Nephron progenitor cell (in vitro differentiated cells): ENCODE data around the gene SOCS3.

Experiments
- DNase-seq: peaks from one replicate; pipeline ENCODE4 v3.0.0; 2021
- H3K27ac Mint-ChIP-seq: 2 replicates; pipeline ENCODE4 v1.8.0; 2021; ENCODE audit warnings: mild to moderate bottlenecking, moderate library complexity, mixed read lengths
- H3K27me3 Mint-ChIP-seq: 2 replicates; pipeline ENCODE4 v1.8.0; 2021; ENCODE audit warnings: mild to moderate bottlenecking, low read depth, mixed read lengths; ENCODE audit not compliant: poor library complexity
- H3K36me3 Mint-ChIP-seq: 2 replicates; pipeline ENCODE4 v1.8.0; 2021; ENCODE audit warnings: low read depth, mixed read lengths
- H3K4me1 Mint-ChIP-seq: 2 replicates; pipeline ENCODE4 v1.8.0; 2021; ENCODE audit warnings: mixed read lengths
- H3K4me3 Mint-ChIP-seq: 2 replicates; pipeline ENCODE4 v1.8.0; 2021; ENCODE audit warnings: mild to moderate bottlenecking, moderate library complexity, mixed read lengths
- H3K9me3 Mint-ChIP-seq: 2 replicates; pipeline ENCODE4 v1.8.0; 2021; ENCODE audit warnings: mild to moderate bottlenecking, moderate library complexity, mixed read lengths
- CTCF ChIP-seq: fragments of 200-600 bp; sonication (generic); IDR thresholded peaks from 2 replicates; pipeline ENCODE4 v1.5.0; 2021; ENCODE audit warnings: antibody characterized with exemption

The SOCS3 gene

GRCh38 chr17:78375401-78376151, 15.7 kb upstream of the SOCS3 start:
- no peak overlapping the region for H3K4me3 Mint-ChIP-seq
- peak overlapping the region; percentile 61 for H3K27ac Mint-ChIP-seq
- DNase-seq, result no peak

GRCh38 chr17:78374631-78375274, 14.9 kb upstream of the SOCS3 start:
- Mint-ChIP-seq H3K36me3 (no peaks in the 10 kb centered on the region), H3K27ac (peak overlapping the region; percentile 97), H3K4me1 (peaks cover 64% of the 10 kb centered on the region), H3K27me3 (peaks cover 2% of the 10 kb centered on the region), H3K9me3 (no peaks in the 10 kb centered on the region), H3K4me3 (peak overlapping the region; percentile 49)
- no peak for TF ChIP-seq CTCF
- DNase-seq, result peak; percentile 35

More at GRCh38 chr17:78375401-78376151, 15.7 kb upstream of the SOCS3 start:
- TF ChIP-seq CTCF, result no peak
- no peaks in the 10 kb centered on the region for H3K9me3 Mint-ChIP-seq
- H3K4me1 Mint-ChIP-seq, result peaks cover 63% of the 10 kb centered on the region
- H3K36me3 Mint-ChIP-seq, result peaks cover 5% of the 10 kb centered on the region
- peaks cover 2% of the 10 kb centered on the region for H3K27me3 Mint-ChIP-seq

GRCh38 chr17:78374189-78374588, 14.3 kb upstream of the SOCS3 start:
- Mint-ChIP-seq H3K9me3 (no peaks in the 10 kb centered on the region), H3K4me3 (peak overlapping the region; percentile 49), H3K36me3 (no peaks in the 10 kb centered on the region), H3K27ac (peak overlapping the region; percentile 97), H3K4me1 (peaks cover 66% of the 10 kb centered on the region), H3K27me3 (peaks cover 2% of the 10 kb centered on the region)
- DNase-seq, result no peak
- no peak for TF ChIP-seq CTCF

GRCh38 chr17:78372841-78373240, 13.0 kb upstream of the SOCS3 start:
- Mint-ChIP-seq H3K36me3 (no peaks in the 10 kb centered on the region), H3K27me3 (no peaks in the 10 kb centered on the region), H3K4me3 (no peak overlapping the region), H3K27ac (peak overlapping the region; percentile 13), H3K9me3 (no peaks in the 10 kb centered on the region), H3K4me1 (peaks cover 63% of the 10 kb centered on the region)
- TF ChIP-seq CTCF, result no peak
- no peak for DNase-seq

- Mint-ChIP-seq H3K9me3 (no peaks in the 10 kb centered on the region), H3K27ac (no peak overlapping the region), H3K4me3 (no peak overlapping the region), H3K4me1 (peaks cover 69% of the 10 kb centered on the region), H3K27me3 (peaks cover under 1% of the 10 kb centered on the region), H3K36me3 (no peaks in the 10 kb centered on the region)
- no peak for DNase-seq
- no peak for TF ChIP-seq CTCF
Observed at GRCh38 chr17:78371056-78371455, 11.2 kb upstream of the SOCS3 start.
